Measurements from ENCODE around the gene DACT1. TPM values are rescaled to one million over a fixed set of nuclear protein-coding genes. Genes with fewer than 3 reads are reported as not detected.

DACT1 gene
- total RNA-seq, 2 donors from 2014 or later: 3.9 to 4.0 TPM

DNA sequence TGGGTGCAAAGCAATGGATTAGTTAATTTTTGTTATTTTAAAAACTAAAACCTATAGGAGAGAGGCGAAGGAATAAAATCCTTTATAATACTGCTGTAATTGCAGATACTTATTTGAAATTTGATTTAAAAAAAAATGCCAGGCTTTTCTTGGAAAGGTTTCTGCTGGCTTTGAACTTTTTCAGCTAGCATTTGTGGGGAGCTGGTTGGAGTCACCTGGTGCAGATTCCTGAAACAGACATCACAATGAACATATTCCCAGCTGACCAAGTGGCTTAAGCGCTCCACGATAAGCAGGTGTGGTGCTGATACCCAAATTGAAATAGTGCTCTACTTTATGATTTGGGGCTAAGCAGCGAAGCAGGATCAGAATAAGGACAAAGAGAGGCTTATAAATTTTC, 42.9 kb downstream of the DACT1 start:
- WGBS, 2 donors: 77 to 82% methylated on average over 4 of the region's 4 CpGs
- H3K4me1 ChIP-seq: no peaks in the 10 kb centered on the region
- no peaks in the 10 kb centered on the region for H3K9me3 ChIP-seq
- H3K36me3 ChIP-seq (replicated peaks in 1 of 2; ENCODE audit: insufficient read depth in 1 of 2, low read depth in 2 of 2): no peaks in the 10 kb centered on the region
- intact Hi-C loops (cut with DNase I): no loop called here
- no peak for DNase-seq
- no peak overlapping the region for H3K4me3 ChIP-seq
- no peak for ATAC-seq
- H3K27ac ChIP-seq: no peak overlapping the region
- TF ChIP-seq, protein P1, sequence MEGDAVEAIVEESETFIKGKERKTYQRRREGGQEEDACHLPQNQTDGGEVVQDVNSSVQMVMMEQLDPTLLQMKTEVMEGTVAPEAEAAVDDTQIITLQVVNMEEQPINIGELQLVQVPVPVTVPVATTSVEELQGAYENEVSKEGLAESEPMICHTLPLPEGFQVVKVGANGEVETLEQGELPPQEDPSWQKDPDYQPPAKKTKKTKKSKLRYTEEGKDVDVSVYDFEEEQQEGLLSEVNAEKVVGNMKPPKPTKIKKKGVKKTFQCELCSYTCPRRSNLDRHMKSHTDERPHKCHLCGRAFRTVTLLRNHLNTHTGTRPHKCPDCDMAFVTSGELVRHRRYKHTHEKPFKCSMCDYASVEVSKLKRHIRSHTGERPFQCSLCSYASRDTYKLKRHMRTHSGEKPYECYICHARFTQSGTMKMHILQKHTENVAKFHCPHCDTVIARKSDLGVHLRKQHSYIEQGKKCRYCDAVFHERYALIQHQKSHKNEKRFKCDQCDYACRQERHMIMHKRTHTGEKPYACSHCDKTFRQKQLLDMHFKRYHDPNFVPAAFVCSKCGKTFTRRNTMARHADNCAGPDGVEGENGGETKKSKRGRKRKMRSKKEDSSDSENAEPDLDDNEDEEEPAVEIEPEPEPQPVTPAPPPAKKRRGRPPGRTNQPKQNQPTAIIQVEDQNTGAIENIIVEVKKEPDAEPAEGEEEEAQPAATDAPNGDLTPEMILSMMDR (IDR thresholded peaks at IDR 0.05): no peak
- TF ChIP-seq POLR2A (IDR thresholded peaks at IDR 0.05): no peak
- no peaks in the 10 kb centered on the region for H3K27me3 ChIP-seq

DNA sequence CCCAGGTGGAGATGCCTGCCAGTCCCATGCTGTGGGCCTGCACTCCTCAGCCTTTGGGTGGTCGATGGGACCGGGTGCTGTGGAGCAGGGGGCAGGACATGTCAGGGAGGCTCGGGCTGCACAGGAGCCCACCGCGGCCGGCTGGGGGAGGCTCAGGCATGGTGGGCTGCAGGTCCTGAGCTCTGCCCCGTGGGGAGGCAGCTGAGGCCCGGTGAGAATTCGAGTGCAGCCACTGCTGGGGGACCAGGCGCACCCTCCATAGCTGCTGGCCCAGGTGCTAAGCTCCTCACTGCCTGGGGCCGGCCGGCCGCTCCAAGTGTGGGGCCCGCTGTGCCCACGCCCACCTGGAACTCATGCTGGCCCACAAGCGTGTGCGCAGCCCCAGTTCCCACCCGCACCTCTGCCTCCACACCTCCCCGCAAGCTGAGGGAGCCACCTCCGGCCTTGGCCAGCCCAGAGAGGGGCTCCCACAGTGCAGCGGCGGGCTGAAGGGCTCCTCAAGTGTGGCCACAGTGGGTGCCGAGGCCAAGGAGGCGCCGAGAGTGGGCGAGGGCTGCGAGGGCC, 49.6 kb downstream of the DACT1 start:
- Histone ChIP-seq H3K9me3 (no peaks in the 10 kb centered on the region), H3K4me3 (no peak overlapping the region), H3K4me1 (no peaks in the 10 kb centered on the region), H3K27ac (no peak overlapping the region), H3K27me3 (no peaks in the 10 kb centered on the region), H3K36me3 (replicated peaks in 1 of 2; ENCODE audit: insufficient read depth in 1 of 2, low read depth in 2 of 2) (no peaks in the 10 kb centered on the region)
- no peak for TF ChIP-seq POLR2A (IDR thresholded peaks at IDR 0.05)
- TF ChIP-seq, protein P1 (IDR thresholded peaks at IDR 0.05): no peak
- WGBS, 2 donors: 84 to 86% methylated on average over 17 to 26 of the region's 27 CpGs
- intact Hi-C loops (cut with DNase I): no loop called here
- no peak for DNase-seq
- no peak for ATAC-seq

DNA sequence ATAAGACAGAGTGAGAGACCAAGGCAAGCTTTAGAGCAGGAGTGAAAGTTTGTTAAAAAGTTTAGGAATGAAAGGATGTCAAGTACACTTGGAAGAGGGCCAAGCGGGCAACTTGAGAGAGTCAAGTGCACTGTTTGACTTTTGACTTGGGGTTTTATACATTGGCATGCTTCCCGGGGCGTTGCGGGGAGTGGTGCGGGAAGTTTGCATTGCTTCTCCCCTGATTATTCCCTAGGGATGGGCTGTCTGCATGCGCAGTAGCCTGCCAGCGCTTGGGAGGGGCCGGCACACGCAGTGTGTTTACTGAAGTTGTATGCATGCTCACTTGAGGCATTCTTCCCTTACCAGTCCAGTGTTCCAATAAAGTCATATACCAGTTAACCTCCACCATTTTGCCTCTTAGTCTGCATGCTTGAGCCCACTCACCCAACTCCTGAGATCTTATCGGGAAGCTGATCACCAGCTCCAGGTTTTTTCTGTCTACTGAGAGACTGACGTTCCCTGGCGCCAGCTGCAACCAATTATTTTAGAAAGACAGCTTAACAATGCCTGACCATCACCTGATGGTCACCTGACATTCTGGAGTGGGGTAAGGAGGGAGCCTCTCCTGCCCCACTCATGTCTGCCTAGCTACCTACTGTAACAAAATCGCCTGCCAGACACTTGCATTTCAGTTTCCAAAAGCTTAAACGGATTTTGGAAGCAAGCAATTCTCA, 53.2 kb downstream of the DACT1 start:
- DNase-seq (no peak), ATAC-seq (no peak)
- H3K9me3 ChIP-seq: no peaks in the 10 kb centered on the region
- no peak overlapping the region for H3K27ac ChIP-seq
- no peak overlapping the region for H3K4me3 ChIP-seq
- H3K4me1 ChIP-seq: no peaks in the 10 kb centered on the region
- H3K36me3 ChIP-seq (replicated peaks in 1 of 2; ENCODE audit: insufficient read depth in 1 of 2, low read depth in 2 of 2): no peaks in the 10 kb centered on the region
- no peaks in the 10 kb centered on the region for H3K27me3 ChIP-seq
- intact Hi-C loops (cut with DNase I): no loop called here
- no peak for TF ChIP-seq POLR2A (IDR thresholded peaks at IDR 0.05)
- TF ChIP-seq, protein P1 (IDR thresholded peaks at IDR 0.05): no peak
- 68 to 69% methylated on average over 14 of the region's 14 CpGs for WGBS, 2 donors

DNA sequence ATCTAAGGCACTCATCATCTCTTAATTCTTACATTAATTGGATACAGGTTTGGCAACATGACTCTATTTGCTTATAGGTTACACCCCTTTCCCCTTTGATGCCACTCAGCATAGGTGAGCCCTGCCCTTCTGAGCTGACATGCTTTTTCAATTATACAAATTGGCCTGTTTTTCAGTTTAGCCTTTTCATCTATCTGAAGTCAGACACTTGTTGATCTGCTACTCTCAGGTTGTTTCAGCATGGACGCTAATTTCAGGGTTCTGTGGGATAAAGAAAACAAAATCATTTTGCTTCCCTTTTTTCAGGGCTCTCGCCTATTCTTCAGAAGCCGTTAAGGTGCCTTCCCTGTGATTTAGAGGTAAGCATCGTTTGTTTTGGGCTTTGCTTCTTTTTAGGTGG, 55.3 kb downstream of the DACT1 start:
- intact Hi-C loops (cut with DNase I): no loop called here
- Histone ChIP-seq H3K27ac (no peak overlapping the region), H3K27me3 (no peaks in the 10 kb centered on the region), H3K4me1 (no peaks in the 10 kb centered on the region), H3K36me3 (replicated peaks in 1 of 2; ENCODE audit: insufficient read depth in 1 of 2, low read depth in 2 of 2) (no peaks in the 10 kb centered on the region), H3K9me3 (no peaks in the 10 kb centered on the region), H3K4me3 (no peak overlapping the region)
- no peak for TF ChIP-seq POLR2A (IDR thresholded peaks at IDR 0.05)
- ATAC-seq (no peak), DNase-seq (no peak)
- 12 to 37% methylated on average over 4 of the region's 4 CpGs for WGBS, 2 donors

DNA sequence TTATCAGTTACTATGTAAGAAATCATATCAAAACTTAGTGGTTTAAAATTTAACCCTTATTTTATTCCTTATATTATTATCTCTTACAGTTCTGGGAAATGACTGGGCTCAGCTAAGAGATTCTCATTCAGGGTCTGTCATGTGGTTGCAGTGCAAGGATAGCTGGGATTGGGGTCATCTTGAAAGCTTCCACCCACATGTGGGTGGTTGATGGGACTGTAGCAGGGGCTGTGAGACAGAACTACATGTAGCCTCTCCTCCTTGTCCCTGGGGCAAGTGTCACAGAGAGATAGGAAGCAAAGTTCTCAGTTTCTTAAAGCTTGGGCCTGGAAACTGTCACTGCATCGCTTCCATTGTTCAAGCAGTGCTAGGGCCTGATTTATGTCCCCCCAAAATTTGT, 57.8 kb downstream of the DACT1 start:
- intact Hi-C loops (cut with DNase I): no loop called here
- Histone ChIP-seq H3K4me1 (no peaks in the 10 kb centered on the region), H3K36me3 (replicated peaks in 1 of 2; ENCODE audit: insufficient read depth in 1 of 2, low read depth in 2 of 2) (no peaks in the 10 kb centered on the region), H3K27me3 (no peaks in the 10 kb centered on the region), H3K4me3 (no peak overlapping the region), H3K27ac (no peak overlapping the region), H3K9me3 (no peaks in the 10 kb centered on the region)
- DNase-seq (no peak), ATAC-seq (no peak)
- TF ChIP-seq POLR2A (IDR thresholded peaks at IDR 0.05): no peak
- TF ChIP-seq, protein P1 (IDR thresholded peaks at IDR 0.05): no peak
- WGBS, 2 donors: 95 to 100% methylated on average over 1 of the region's 1 CpG

Data from body of pancreas (tissue), 4 donors.